Stimulated activated CD8-positive, alpha-beta memory T cell treated with anti-CD3 and anti-CD28 coated beads, Interleukin-7, amount 100 ng/mL, for 4 hours (primary cell): ENCODE measurements around the gene IGSF6.
"Not testable (repeated sequence)": the region's sequence is repeated elsewhere in the genome, so short reads cannot be mapped to it uniquely, and the experiment has no call there.

ENCODE experiments used
- DNase-seq, 2 donors: peaks; one replicate each; pipeline ENCODE4 v3.0.0-alpha.2; 2020; ENCODE audit warnings: low read depth in 2 of 2

Gene IGSF6

DNA sequence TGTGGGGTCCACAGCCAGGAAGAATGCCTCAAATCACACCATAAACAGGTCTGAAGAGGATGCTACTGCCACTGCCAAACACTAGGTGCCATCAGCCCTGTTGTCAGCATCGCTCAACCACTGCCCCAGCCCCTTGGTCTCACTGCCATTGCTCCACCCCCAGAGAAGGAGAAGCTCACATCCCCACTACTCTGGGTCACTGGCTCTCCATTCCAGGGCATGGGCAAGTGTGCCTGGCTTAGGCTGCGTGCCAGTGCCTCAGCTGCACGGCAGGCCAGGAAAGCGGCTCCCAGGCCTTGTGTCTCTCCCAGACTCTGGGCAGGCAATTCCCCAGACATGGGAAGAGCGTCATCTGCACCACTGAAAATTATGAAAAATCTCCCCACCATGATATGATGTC is 1.2 kb upstream of the IGSF6 start:
- no peak for DNase-seq

DNA sequence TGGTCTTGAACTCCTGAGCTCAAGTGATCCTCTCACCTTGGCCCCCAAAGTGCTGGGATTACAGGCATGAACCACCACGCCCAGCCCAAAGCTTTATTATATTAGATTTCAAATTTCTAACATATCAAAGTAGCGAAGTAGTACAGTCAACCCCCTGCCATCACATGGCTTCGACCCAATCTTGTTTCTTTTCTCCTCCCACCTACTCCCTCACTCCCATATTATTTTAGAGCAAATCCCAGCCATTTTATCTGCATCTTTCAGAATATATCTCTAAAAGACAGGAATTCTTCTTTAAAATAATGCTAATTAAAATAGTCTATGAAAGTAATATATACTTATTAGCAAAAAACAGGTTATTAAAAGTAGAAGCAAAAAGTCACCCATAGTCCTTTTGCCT is 893 bp downstream of the IGSF6 start:
- no peak for DNase-seq

DNA sequence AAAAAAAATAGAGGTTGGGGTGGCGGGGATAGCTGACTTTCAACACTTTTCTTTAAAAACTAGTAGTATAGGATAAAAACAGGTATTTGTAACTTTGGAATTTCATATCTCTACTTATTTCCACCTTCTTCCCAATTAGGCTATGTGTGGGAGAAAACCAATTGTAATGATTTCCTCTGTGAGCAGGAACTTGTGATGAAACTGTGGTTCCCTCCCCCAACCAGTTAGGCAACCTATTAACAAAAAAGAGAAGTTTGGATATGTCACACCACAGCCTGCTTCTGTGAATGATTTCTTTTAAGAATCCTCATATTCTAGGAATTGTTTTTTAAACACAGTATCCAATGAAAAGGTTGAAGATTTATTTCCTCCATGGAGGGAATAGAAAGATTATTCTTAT is 1.9 kb downstream of the IGSF6 start:
- no peak for DNase-seq

DNA sequence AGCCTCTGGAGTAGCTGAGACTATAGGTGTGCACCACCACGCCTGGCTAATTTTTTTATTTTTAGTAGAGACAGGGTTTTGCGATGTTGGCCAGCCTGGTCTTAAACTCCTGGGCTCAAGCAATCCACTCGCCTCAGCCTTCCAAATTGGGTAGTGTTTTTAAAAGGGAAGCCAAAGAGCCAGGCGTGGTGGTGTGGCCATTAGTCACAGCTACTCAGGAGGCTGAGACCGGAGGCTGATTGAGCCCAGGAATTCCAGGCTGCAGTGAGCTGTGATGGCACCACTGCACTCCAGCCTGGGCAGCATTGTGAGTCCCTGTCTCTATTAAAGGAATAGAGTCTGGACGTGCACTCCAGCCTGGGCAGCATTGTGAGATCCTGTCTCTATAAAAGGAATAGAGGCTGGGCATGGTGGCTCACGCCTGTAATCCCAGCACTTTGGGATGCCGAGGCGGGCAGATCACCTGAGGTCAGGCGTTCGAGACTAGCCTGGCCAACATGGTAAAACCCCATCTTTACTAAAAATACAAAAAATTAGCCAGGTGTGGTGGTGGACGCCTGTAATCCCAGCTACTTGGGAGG is 2.5 kb downstream of the IGSF6 start:
- not testable (repeated sequence) for DNase-seq

DNA sequence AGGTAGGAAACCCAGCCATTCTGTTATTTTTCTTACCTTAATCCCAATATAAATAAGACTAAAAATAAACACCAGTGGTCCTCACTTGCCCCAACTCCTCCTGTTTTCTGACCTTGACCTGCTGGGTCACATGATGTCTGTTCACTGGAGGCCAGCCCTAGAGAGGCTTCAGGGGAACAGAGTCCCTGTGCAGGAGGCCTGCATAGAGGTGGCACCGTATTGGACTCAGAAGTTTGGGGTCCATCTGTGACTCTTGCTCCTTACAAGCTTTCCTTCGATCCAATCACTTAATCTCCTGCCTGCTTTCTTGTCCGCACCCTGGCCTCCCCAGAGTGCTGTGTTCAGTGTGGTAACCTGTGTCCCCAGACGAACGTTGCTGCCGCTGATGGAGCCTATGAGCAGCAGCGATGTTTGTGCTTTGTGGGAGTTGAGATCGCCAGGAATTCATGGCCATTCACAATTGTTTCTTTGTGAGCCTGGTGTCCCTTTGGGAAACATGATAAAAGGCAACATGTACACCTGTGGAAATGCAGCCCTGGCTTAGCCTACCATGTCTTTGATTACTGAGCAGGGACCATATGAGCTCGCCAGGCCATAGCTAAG is 4.7 kb downstream of the IGSF6 start:
- DNase-seq = no peak

DNA sequence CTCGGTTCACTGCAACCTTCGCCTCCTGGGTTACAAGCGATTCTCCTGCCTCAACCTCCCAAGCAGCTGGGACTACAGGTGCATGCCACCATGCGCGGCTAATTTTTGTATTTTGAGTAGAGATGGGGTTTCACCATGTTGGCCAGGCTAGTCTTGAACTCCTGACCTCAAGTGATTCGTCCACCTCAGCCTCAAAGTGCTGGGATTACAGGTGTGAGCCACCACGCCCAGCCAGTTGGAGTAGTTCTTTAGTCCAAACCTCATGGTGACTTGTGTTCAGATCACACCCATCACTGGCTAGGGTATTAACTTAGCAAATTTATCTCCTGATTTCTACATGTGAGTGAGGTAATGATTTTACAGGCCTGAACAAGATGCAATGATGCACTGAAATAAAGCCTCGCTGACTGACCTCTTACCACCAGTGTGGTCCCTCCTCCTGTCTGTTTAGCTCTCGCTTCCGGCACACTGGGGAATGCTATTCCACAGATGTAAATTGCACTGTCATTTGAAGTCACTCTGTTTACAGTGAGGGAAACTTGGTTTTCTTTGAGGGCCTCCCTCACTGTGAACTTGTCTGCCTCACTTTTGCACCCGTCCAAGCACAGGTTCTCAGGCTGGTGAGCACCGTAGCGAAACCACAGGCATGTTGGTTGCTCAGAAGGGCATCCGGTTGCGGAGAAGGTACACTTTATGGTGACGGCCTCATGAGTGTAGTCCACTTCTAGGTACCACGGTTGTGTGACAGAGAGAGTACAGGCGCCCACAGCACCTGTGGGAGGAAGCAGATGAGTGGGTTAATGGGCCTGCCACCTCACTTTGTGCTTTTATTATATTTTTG is 5.5 kb downstream of the IGSF6 start:
- DNase-seq = peak; percentile 71 to 77

DNA sequence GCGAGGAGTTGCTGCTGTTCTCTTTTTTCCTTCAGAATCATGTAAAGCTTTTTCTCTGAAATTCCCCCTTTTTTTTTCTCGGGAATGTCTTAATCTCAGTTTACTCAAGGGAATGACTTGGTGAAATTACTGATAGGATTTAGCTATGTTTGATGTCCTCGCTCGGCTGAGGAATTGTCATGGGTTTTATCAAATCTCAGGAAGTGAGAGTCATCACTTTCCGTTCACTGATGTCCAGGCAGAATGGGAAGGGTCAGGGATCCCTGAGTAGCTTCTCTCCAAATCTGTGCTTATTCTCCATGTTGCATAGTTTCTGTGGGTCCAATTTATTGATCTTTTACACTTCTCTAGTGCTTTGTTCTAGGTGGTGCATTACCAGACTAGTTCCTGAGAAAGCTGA is 6.3 kb downstream of the IGSF6 start:
- no peak for DNase-seq

DNA sequence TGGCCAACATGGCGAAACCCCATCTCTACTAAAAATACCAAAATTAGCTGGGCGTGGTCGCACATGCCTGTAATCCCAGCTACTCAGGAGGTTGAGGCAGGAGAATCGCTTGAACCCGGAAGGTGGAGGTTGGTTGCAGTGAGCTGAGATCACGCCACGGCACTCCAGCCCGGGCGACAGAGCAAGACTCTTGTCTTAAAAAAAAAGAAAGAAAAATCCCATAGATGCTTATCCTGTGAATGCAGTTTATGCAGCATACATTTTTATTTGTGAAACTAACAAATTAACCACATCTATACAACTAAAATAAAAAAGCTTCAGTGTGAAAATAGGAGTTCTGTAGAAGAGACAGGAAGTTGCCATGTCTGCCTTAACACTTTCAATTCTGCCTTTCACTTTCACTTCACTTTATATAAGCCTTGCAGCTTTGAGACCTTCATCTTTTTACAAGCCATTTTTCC is 7.1 kb downstream of the IGSF6 start:
- DNase-seq = no peak

DNA sequence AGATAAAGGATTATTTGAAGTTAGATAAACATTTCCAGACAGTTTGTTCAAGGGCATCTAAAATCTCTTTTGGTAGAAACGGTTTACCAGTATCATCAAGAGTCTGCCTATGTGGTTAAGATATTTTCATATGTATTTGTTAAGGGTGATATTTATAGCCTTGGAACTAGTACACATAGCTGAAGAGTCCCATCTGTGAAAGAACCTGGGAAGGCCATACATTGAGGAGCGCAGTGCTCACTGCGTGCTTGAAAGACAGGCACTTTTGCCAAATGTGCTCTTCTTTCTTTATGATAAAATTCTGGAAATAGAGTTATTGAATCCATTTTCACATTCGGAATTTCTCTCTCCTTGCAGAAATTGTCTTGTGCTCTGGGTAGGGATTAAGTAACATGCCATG is 7.7 kb downstream of the IGSF6 start:
- DNase-seq = no peak

DNA sequence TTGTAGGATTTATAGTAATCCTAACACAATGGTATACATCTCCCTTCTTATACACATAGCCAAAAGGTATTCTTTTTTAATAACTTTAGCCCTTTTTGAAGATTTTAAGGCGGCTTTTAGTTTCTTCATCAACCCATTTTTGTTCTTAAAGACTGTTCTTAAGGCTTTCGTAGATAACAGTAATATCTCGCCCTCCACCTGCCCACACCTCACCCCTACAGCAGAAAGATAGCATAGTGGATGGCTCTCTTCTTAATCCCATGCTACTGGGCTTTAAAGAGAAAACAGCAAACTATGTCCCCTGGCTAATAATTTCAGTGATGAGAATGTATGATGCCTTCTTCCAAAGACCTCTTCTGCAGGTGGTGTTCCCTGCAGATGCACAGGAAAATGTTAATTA is 8.6 kb downstream of the IGSF6 start:
- no peak for DNase-seq

DNA sequence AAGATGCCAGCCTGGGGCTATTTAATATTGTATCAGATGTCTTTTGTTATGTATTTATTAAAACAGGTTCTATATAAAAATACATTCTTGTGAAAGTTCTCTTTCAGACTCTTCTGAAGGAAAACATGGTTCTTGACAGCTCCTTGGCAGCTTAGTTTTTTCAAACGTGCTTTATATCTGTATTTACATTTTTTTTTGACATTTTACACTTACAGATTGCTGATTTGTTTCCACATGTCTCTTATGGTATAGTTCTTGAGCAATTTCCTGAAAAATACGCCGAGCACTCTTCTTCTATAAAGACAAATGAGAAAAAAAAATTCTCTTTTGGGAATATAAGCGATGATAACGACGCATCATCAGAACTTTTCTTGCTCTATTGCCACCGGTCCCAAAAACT is 9.5 kb downstream of the IGSF6 start:
- no peak for DNase-seq

DNA sequence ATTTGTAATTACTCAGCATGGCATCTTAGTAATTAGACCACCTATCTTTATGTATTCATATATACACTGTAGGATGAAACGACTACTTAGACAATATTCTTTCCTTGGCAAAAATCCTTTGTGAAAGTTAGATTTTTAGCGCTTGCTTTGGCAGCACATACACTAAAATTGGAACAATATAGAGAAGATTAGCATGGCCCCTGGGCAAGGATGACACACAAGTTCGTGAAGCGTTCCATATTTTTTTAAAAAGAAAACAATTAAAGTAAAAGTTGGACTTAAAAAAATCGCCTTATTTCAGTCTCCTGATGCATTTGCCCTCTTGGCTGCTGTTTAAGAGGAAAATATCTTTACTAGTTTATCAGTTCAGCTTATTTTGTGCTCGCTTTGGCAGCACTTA is 10.5 kb downstream of the IGSF6 start:
- no peak for DNase-seq

DNA sequence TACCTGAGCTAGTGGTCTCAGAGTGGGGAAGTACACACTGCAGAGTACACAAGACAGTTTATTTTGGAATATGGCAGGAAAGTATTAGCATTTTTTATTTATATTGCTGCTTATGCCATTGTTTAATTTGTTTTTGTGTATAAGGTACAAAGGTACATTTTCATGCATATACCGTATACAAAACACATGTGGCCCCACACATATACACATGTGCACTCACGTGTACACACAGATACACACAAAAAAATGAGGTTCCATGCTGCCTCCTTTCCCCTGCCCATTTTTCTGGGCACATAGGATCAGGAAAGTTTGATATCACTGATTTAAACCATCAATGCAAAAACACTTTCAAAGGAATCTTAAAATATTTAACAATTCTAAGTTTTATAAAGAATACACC is 12.9 kb downstream of the IGSF6 start:
- no peak for DNase-seq

DNA sequence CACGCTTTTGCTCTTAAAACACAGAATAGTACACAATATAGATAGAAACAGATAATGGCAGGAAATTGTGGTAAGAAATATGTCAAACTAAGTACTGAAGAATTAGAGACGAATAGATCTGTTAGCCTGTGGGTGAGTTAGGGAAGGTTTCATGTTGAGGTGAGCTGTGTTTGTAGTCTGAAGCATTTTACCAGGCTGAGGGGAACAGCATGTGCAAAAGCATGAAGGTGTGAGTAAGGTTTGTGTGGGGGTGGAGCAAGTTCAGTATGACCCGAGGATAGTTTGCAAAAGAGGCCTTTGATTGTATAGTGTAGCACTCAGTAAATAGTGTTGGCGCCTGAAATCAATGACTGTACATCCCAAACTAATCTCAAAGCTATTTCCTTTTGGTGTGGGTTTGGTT is 13.8 kb downstream of the IGSF6 start:
- no peak for DNase-seq

DNA sequence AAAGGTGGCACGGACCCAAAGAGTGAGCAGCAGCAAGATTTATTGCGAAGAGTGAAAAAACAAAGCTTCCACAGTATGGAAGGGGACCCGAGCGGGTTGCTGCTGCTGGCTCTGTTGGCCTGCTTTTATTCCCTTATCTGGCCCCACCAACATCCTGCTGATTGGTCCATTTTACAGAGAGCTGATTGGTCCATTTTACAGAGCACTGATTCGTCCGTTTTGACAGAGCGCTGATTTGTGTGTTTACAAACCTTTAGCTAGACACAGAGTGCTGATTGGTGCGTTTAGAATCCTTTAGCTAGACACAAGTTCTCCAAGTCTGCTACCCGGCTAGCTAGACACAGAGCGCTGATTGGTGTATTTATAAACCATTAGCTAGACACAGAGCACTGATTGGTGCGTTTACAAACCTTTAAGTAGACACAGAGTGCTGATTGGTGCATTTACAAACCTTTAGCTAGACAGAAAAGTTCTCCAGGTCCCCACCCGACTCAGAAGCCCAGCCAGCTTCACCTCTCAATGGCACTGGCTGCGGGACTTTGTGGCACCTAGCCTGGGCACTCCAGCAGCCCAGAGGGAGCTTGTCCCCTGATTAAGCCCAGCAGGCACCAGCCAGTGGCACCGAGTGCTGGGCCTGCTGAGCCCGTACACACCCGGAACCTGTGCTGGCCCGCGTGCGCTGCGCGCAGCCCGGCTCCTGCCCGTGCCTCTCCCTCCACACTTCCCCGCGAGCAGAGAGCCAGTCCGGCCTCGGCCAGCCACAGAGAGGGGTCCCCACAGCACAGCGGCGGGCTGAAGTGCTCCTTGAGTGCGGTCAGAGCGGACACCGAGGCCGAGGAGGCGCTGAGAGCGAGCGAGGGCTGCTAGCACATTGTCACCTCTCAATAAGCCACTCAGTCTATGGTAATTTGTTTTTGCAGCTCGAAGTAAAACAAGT is 15.1 kb downstream of the IGSF6 start:
- no peak for DNase-seq

DNA sequence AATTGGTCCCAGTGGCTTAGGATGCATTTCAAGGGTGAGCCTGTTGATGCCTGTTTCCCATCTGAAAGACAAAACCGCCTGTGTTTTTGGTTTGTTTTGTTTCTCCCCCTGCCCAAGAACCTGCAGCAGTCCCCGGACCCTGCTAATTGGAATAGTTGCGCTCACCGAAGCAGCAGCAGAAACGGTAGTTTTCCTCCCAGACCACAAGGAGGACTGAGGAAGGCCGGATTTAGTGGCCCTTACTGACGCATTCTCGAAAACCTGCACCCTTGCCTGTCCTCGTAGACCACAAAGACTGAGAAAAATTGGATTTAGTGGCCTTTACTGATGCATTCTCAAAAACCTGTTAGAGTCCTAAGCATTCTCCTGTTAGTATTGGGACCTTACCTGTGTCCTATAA is 16.7 kb downstream of the IGSF6 start:
- DNase-seq = not testable (repeated sequence)

DNA sequence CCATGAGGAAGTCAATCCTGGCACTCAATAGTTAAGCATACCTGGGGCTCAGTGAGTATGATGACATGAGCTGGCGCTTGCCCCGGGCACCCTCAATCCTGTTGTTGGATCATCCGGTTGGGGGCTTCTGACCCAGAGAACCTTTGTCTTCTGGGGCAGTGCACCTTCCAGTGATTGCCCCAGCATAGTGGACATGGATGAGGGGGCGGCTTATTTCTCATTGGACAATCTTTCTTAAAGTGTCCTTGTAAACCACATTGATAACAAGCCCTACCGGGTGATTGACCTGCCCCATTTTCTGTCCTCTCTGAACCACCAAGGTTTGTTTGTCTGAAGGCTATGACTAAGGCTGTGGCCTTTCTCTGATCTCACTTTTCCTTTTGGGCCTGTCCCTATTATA is 18.2 kb downstream of the IGSF6 start:
- no peak for DNase-seq

DNA sequence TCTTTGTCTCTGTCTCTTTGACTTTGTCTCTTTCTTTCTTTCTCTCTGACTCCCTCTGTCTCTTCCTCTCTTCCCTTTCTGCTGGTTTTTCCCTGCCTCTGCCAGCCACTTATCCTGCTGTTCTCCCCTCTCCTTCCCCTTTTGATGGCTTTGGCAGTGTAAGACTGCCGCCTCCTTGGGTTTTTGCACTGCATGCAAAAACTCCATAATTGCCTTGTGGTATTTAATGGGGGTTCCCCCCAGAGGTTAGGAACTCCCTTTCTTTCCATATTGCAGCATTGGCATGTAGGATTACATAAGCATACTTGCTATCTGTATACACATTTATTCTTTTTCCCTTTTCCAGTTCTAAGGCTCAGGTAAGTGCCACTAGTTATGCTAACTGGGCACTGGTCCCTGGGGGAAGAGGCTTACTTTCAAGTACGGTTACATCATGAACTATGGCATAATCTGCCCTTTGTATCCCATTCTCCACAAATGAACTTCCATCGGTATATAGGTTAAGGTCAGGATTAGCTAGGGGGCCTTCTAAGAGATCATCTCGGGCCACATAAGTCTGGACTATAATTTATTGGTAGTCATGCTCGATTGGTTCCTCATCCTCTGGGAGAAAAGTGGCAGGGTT is 20.3 kb downstream of the IGSF6 start:
- DNase-seq = not testable (repeated sequence)

DNA sequence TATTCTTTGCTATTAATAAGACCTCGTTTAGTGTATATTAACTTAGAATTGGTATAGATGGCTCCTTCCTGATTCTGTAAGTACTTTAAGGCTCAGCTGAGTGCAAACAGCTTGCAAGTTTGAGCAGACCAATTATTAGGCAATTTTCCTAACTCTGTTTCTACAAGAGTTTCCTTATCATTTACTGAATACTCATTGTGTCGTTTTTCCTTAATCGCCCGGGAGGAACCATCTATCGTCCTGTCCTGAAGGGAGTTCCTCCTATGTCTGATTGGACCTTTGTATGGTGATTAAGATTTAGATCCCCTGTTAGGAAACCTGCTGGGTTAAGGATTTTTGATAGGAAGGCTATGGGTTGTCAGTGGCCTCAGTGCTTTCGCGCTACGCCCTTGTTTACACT is 21.0 kb downstream of the IGSF6 start:
- not testable (repeated sequence) for DNase-seq

DNA sequence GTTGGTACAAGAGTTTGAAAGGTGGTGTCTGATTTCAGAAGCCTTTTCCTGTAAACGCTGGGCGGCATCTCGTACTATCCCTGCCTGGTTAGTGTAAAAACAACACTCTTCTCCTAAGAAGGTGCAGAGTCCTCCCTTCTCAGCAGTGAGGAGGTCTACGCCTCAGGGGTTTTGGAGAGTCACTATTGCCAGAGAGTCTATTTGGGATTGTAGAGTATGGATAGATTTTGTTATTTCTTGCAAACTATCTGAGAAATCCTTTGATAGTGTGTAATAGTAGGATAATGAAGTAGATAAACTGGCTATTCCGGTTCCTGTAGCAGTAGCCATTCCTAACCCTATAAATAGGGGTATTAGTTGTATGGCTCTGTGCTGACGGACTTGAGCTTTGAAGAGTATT is 21.5 kb downstream of the IGSF6 start:
- DNase-seq = not testable (repeated sequence)
